HepG2 (cell line): ENCODE data around the gene ZNF593OS. TPM values are rescaled to one million over a fixed set of nuclear protein-coding genes. Genes with fewer than 3 reads are reported as not detected.

Experiments used
- ATAC-seq: fragments of 200-7000 bp; cut with Tn5 transposase; 3 replicates; pipeline ENCODE4 v1.9.1; 2020; ENCODE audit warnings: mild to moderate bottlenecking, moderate library complexity
- BruUV-seq: library from RNA; stranded (reverse); fragments of 400-500 nt; replicated peaks from 2 replicates; lab custom pipeline; 2021; lab: Mats Ljungman, UMichigan
- CTCF ChIA-PET: fragments of 300-600 bp; formaldehyde crosslinking; extraction: SDS; loops from one replicate; lab custom pipeline; 2021; ENCODE audit warnings: low total read pairs, inconsistent platforms, low intra/inter-chr PET ratio; lab: Yijun Ruan, JAX
- POLR2A ChIA-PET: fragments of 350-600 bp; sonication (Branson Sonifier 250); formaldehyde crosslinking; loops from one replicate; lab custom pipeline; 2020; ENCODE audit warnings: antibody characterized with exemption, inconsistent platforms; lab: Yijun Ruan, JAX
- DNase-seq: peaks from one replicate; pipeline ENCODE4 v3.0.0-alpha.2; 2015; ENCODE audit warnings: low spot score
- FAIRE-seq: peaks from 3 replicates; lab custom pipeline; 2011; peaks lifted over from hg19 to GRCh38; lab: Jason Lieb, UNC
- H2AFZ ChIP-seq: one replicate; pipeline ENCODE4 v1.6.1; 2011; ENCODE audit warnings: low read length, inconsistent platforms
- H3K27ac ChIP-seq: fragments of 300-600 bp; 3 replicates; pipeline ENCODE4 v1.8.0; 2011; ENCODE audit warnings: mixed run types, mild to moderate bottlenecking, mixed read lengths, low read length, inconsistent platforms; ENCODE audit not compliant: insufficient read depth; ENCODE audit errors: extremely low read length
- H3K27me3 ChIP-seq, 2 experiments: fragments of 200-600 bp in 1 of 2; 2 replicates in 1 of 2; 3 replicates in 1 of 2; pipeline versions ENCODE4 v1.6.0 to v1.8.0; 2011; ENCODE audit warnings: low read length in 2 of 2, mild to moderate bottlenecking in 2 of 2, moderate library complexity in 2 of 2, inconsistent platforms in 1 of 2; ENCODE audit not compliant: insufficient read depth in 2 of 2, control insufficient read depth in 1 of 2
- H3K36me3 ChIP-seq, 2 experiments: fragments of 200-600 bp in 1 of 2; replicated peaks in 1 of 2; 2 replicates in 1 of 2; 3 replicates in 1 of 2; pipeline versions ENCODE4 v1.5.1 to v1.8.0; 2011; ENCODE audit warnings: low read length in 2 of 2, inconsistent platforms in 1 of 2; ENCODE audit not compliant: insufficient read depth in 2 of 2, control insufficient read depth in 1 of 2
- H3K4me1 ChIP-seq: 2 replicates; pipeline ENCODE4 v1.5.1; 2012; ENCODE audit warnings: low read length, inconsistent platforms; ENCODE audit not compliant: insufficient read depth
- H3K4me2 ChIP-seq: 2 replicates; pipeline ENCODE4 v1.6.0; 2011; ENCODE audit warnings: low read depth, low read length, inconsistent platforms
- H3K4me3 ChIP-seq, 3 experiments: fragments of 200-600 bp in 1 of 3; sonication (generic), shearing (Covaris generic) in 1 of 3; replicated peaks in 1 of 3; 2 replicates each; pipeline ENCODE4 v1.5.1; 2011 to 2016; ENCODE audit warnings: low read length in 3 of 3, inconsistent platforms in 2 of 3, low read depth in 2 of 3, mild to moderate bottlenecking in 2 of 3, control low read depth in 1 of 3, mixed read lengths in 1 of 3; ENCODE audit not compliant: insufficient read depth in 1 of 3
- H3K79me2 ChIP-seq: one replicate; pipeline ENCODE4 v1.6.1; 2011; ENCODE audit warnings: low read length, inconsistent platforms; ENCODE audit not compliant: insufficient read depth
- H3K9ac ChIP-seq: 2 replicates; pipeline ENCODE4 v1.6.0; 2011; ENCODE audit warnings: mild to moderate bottlenecking, low read depth, low read length, inconsistent platforms; ENCODE audit not compliant: insufficient read depth
- H3K9me3 ChIP-seq: 2 replicates; pipeline ENCODE4 v1.5.1; 2012; ENCODE audit warnings: mild to moderate bottlenecking, low read length
- H4K20me1 ChIP-seq: 2 replicates; pipeline ENCODE4 v1.6.0; 2011; ENCODE audit warnings: inconsistent platforms, mild to moderate bottlenecking, low read length, moderate library complexity; ENCODE audit not compliant: insufficient read depth
- CEBPB ChIP-seq: IDR thresholded peaks from 2 replicates; pipeline ENCODE4 v1.6.1; 2011; ENCODE audit warnings: low read depth, low read length, improper control_type of control experiment, borderline replicate concordance
- MED13 ChIP-seq: sonication (generic); formaldehyde crosslinking; IDR thresholded peaks from 2 replicates; pipeline ENCODE4 v1.5.0; 2020; ENCODE audit warnings: missing genetic modification reagents
- TBL1XR1 ChIP-seq: fragments of 150-350 bp; IDR thresholded peaks from 2 replicates; pipeline ENCODE4 v1.6.1; 2014; ENCODE audit warnings: borderline replicate concordance, low read length; ENCODE audit not compliant: partially characterized antibody
- YY1 ChIP-seq: IDR thresholded peaks from 2 replicates; pipeline ENCODE4 v1.6.1; 2011; ENCODE audit warnings: low read length, low read depth, moderate library complexity, mild to moderate bottlenecking; ENCODE audit not compliant: insufficient read depth, insufficient replicate concordance
- ZNF280B ChIP-seq: sonication (generic); formaldehyde crosslinking; IDR thresholded peaks from 2 replicates; pipeline ENCODE4 v1.5.0; 2020; ENCODE audit warnings: missing genetic modification reagents, mild to moderate bottlenecking, borderline replicate concordance
- ZNF33A ChIP-seq: sonication (generic); formaldehyde crosslinking; IDR thresholded peaks from 2 replicates; pipeline ENCODE4 v1.5.1; 2020; ENCODE audit warnings: missing genetic modification reagents, mild to moderate bottlenecking, moderate library complexity, borderline replicate concordance
- ZNF430 ChIP-seq: sonication (generic); formaldehyde crosslinking; IDR thresholded peaks from 2 replicates; pipeline ENCODE4 v1.9.0; 2021; ENCODE audit warnings: mild to moderate bottlenecking, missing genetic modification reagents
- ZNF501 ChIP-seq: sonication (generic); formaldehyde crosslinking; IDR thresholded peaks from 2 replicates; pipeline ENCODE4 v1.5.1; 2020; ENCODE audit warnings: mild to moderate bottlenecking, moderate library complexity, missing genetic modification reagents
- ZNF792 ChIP-seq: IDR thresholded peaks from 2 replicates; pipeline ENCODE4 v1.6.1; 2016
- whole genome bisulfite sequencing: methylation state at CpG from one replicate; pipeline ENCODE4 v1.1.6; 2017; ENCODE audit warnings: low lambda C conversion rate; 5-methylcytosine and 5-hydroxymethylcytosine counted together
- in situ Hi-C: cut with HindIII; loops from 2 replicates; pipeline ENCODE4 v1.10.0; 2017; ENCODE audit warnings: low pct_unique_long_range_greater_than_20kb; ENCODE audit not compliant: extremely low pct_ligation_motif_present
- intact Hi-C: fragments of 100-400 bp; cut with micrococcal nuclease; formaldehyde crosslinking; loops from one replicate; pipeline ENCODE4 v1.10.0; 2022; ENCODE audit not compliant: unreplicated experiment
- polyA plus RNA-seq, 8 experiments: library from polyadenylated mRNA; depleted of rRNA in 3 of 8; stranded (reverse) in 7 of 8; unstranded in 1 of 8; fragments of >200 nt; fragmentation: Illumina TruSeq in 4 of 8; extraction: Trizol in 4 of 8; gene quantifications; 2 replicates each; pipeline versions ENCODE4 v1.2.1 to v1.2.3, GENCODE V29; 2011 to 2016; ENCODE audit warnings: low read depth in 4 of 8, missing spikeins in 1 of 8, mixed read lengths in 1 of 8; ENCODE audit not compliant: insufficient read depth in 1 of 8
- total RNA-seq, 5 experiments: library from RNA; depleted of rRNA; stranded (reverse); fragments of >200 nt; fragmentation: Illumina TruSeq; extraction: Trizol; gene quantifications; 2 replicates each; pipeline ENCODE4 v1.2.3, GENCODE V29; 2016; ENCODE audit warnings: low read depth in 1 of 5
- TF ChIP-seq, protein P1 (sequence below): fragments of 450-650 bp; IDR thresholded peaks from 2 replicates; pipeline ENCODE4 v1.6.1; 2017

ZNF593OS gene
- total and polyA plus RNA-seq, 2 of the 13 experiments (the other 11 are each of a cell fraction or from before 2014, with no cell fraction given) = not detected

DNA sequence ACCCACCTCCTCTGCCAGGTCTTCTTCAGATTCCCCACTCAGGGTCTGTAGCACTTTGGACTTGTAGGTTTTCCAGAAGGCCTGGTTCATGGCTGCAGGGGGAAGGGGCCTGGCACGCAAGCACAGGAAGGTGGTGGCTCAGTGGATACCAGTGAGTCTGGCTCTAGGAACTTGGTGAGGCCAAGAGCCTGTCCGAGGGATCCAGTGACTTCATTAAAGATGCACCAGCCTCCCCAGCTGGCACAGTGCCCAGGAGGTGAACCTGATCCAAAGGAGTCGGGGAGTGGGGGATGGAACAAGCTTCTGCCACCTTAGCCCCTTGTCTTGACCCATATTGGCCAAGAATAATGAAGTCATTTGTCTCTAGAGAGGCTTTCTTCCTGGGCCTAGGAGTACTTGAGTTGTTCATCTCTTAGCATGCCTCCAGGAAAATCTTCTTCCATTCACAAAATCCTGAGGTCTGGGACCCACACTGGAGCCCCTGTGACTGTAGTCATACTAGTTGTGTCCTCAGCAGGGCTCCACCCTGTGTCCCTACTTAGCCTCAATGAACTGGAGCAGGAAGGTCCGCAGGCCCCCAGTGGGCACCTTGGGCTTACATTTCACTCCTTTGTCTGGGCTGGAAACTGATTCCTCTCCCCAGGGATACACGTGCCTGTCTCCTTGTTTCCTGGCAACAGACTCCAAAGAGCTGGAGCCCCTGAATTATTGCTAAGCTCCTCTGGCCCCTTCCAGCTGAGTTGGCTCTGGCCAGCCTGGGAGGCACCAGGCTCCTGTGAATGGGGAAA, 3.0 kb downstream of the ZNF593OS start, which contains the start of gene C1orf232:
Gene C1orf232, minus strand, starts transcription at position 554 of the 788 bp plus-strand sequence. Its CDS starts 464 bp downstream, at position 90.
- H2AFZ ChIP-seq = peak within 1 kb of the TSS; percentile 57
- no peaks in the 10 kb centered on the region for H4K20me1 ChIP-seq
- peaks cover 2 to 18% of the 10 kb centered on the region in 2 experiments; a peak in 4 of 5 replicates for H3K27me3 ChIP-seq
- H3K9me3 ChIP-seq = no peaks in the 10 kb centered on the region
- H3K36me3 ChIP-seq = no peaks in the 10 kb centered on the region
- H3K9ac ChIP-seq = peak within 1 kb of the TSS; percentile 88
- ATAC-seq (no peak), DNase-seq (no peak), FAIRE-seq (no peak)
- no peak for TF ChIP-seq MED13 (CRISPR knock-in tag)
- TF ChIP-seq YY1 = no peak
- TF ChIP-seq ZNF33A (CRISPR knock-in tag) = no peak
- no peak for TF ChIP-seq ZNF280B (CRISPR knock-in tag)
- TF ChIP-seq ZNF501 = no peak
- TF ChIP-seq TBL1XR1 = no peak
- TF ChIP-seq ZNF430 (CRISPR knock-in tag) = no peak
- TF ChIP-seq CEBPB = no peak
- TF ChIP-seq, protein P1, sequence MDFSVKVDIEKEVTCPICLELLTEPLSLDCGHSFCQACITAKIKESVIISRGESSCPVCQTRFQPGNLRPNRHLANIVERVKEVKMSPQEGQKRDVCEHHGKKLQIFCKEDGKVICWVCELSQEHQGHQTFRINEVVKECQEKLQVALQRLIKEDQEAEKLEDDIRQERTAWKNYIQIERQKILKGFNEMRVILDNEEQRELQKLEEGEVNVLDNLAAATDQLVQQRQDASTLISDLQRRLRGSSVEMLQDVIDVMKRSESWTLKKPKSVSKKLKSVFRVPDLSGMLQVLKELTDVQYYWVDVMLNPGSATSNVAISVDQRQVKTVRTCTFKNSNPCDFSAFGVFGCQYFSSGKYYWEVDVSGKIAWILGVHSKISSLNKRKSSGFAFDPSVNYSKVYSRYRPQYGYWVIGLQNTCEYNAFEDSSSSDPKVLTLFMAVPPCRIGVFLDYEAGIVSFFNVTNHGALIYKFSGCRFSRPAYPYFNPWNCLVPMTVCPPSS = no peak
- no peak for TF ChIP-seq ZNF792 (CRISPR knock-in tag)
- intact Hi-C loops (loop anchor here (2.0 kb wide), 1 partner anchor 64 kb away; no protein-coding TSS in a partner anchor), in situ Hi-C loops (loop anchor here (10.0 kb wide), 1 partner anchor 274 kb away; no protein-coding TSS in a partner anchor)
- peak within 1 kb of the TSS; percentile 60 for H3K27ac ChIP-seq
- peaks cover 7% of the 10 kb centered on the region for H3K79me2 ChIP-seq
- no TSS peak for BruUV-seq
- H3K4me1 ChIP-seq = peaks cover 36% of the 10 kb centered on the region
- ChIA-PET CTCF (interaction anchor here (2.3 kb wide), 1 partner anchor 65 kb away, joined by 11 read pairs; the partner anchor contains the start of gene CEP85), POLR2A (no interaction called here)
- WGBS = 66% methylated on average over 4 of the region's 5 CpGs
- peak within 1 kb of the TSS; percentile 94 for H3K4me2 ChIP-seq
- peak within 1 kb of the TSS; percentile 83 to 91 (median 90) for H3K4me3 ChIP-seq
